Fibroblast of lung (primary cell): ENCODE results near the gene ENDOD1. TPM values are rescaled to one million over a fixed set of nuclear protein-coding genes. Genes with fewer than 3 reads are reported as not detected.

Experiments
- DNase-seq, 2 donors: peaks; one replicate each; pipeline versions ENCODE4 v3.0.0 to v3.0.0-alpha.2; 2010; ENCODE audit warnings: low read depth in 2 of 2
- H2AFZ ChIP-seq: 2 replicates; pipeline ENCODE4 v1.5.1; 2012; ENCODE audit warnings: low read length, control low read depth, inconsistent platforms
- H3K27ac ChIP-seq: 2 replicates; pipeline ENCODE4 v1.5.1; 2011; ENCODE audit warnings: low read length, control low read depth; ENCODE audit not compliant: insufficient read depth
- H3K27me3 ChIP-seq: 2 replicates; pipeline ENCODE4 v1.5.1; 2011; ENCODE audit warnings: mild to moderate bottlenecking, low read length; ENCODE audit not compliant: control insufficient read depth, insufficient read depth
- H3K36me3 ChIP-seq: 2 replicates; pipeline ENCODE4 v1.5.1; 2011; ENCODE audit warnings: low read length; ENCODE audit not compliant: control insufficient read depth, insufficient read depth
- H3K4me1 ChIP-seq: 2 replicates; pipeline ENCODE4 v1.5.1; 2011; ENCODE audit warnings: low read length; ENCODE audit not compliant: control insufficient read depth, insufficient read depth; ENCODE audit errors: extremely low read depth
- H3K4me2 ChIP-seq: 2 replicates; pipeline ENCODE4 v1.5.1; 2011; ENCODE audit warnings: low read length, control low read depth; ENCODE audit not compliant: insufficient read depth; ENCODE audit errors: extremely low read depth
- H3K4me3 ChIP-seq, 4 experiments: fragments of 200-600 bp in 1 of 4; sonication (generic) in 1 of 4; replicated peaks in 1 of 4; 2 replicates each; pipeline ENCODE4 v1.5.1; 2011 to 2016; ENCODE audit warnings: low read length in 4 of 4, low read depth in 3 of 4, mild to moderate bottlenecking in 3 of 4, control low read depth in 2 of 4, inconsistent platforms in 1 of 4, mixed read lengths in 1 of 4; ENCODE audit not compliant: insufficient read depth in 1 of 4; ENCODE audit errors: control extremely low read depth in 1 of 4
- H3K79me2 ChIP-seq: 2 replicates; pipeline ENCODE4 v1.5.1; 2012; ENCODE audit warnings: mild to moderate bottlenecking, low read length, inconsistent platforms; ENCODE audit not compliant: control insufficient read depth, insufficient read depth
- H3K9ac ChIP-seq: 2 replicates; pipeline ENCODE4 v1.5.1; 2011; ENCODE audit warnings: mild to moderate bottlenecking, low read length, control low read depth; ENCODE audit not compliant: insufficient read depth
- H3K9me3 ChIP-seq: 2 replicates; pipeline ENCODE4 v1.5.1; 2012; ENCODE audit warnings: low read depth, low read length; ENCODE audit not compliant: control insufficient read depth, insufficient read depth
- H4K20me1 ChIP-seq: 2 replicates; pipeline ENCODE4 v1.5.1; 2011; ENCODE audit warnings: low read length; ENCODE audit not compliant: control insufficient read depth, insufficient read depth; ENCODE audit errors: extremely low read depth
- CTCF ChIP-seq, 2 donors: IDR thresholded peaks in 1 of 2; conservative IDR thresholded peaks in 1 of 2; 1 replicate in 1 of 2; 2 replicates in 1 of 2; pipeline ENCODE4 v1.5.1; 2011 to 2012; ENCODE audit warnings: low read length in 2 of 2, control low read depth in 1 of 2, inconsistent platforms in 1 of 2, low read depth in 1 of 2, mild to moderate bottlenecking in 1 of 2
- EZH2 ChIP-seq: IDR thresholded peaks from 2 replicates; pipeline ENCODE4 v1.5.1; 2012; ENCODE audit warnings: low read length, control low read depth, mild to moderate bottlenecking; ENCODE audit errors: missing control alignments
- polyA plus RNA-seq, 2 donors: library from polyadenylated mRNA; depleted of rRNA in 1 of 2; stranded (reverse) in 1 of 2; unstranded in 1 of 2; fragments of >200 nt; gene quantifications; 2 replicates each; pipeline ENCODE4 v1.2.1, GENCODE V29; 2011 to 2012; ENCODE audit warnings: missing spikeins in 1 of 2
- total RNA-seq: library from RNA; depleted of rRNA; stranded (reverse); fragments of >200 nt; gene quantifications from 2 replicates; pipeline ENCODE4 v1.2.1, GENCODE V29; 2014

Gene ENDOD1
- total and polyA plus RNA-seq, 2 donors (not counting 1 experiment from before 2014, with no cell fraction given), result 33.4 to 50.8 TPM

- Histone ChIP-seq H4K20me1 (no peaks in the 10 kb centered on the region), H3K27me3 (no peaks in the 10 kb centered on the region), H3K4me2 (no peak overlapping the region), H3K9ac (no peak overlapping the region), H3K36me3 (no peaks in the 10 kb centered on the region), H2AFZ (no peak overlapping the region), H3K4me3 (no peak overlapping the region), H3K79me2 (no peaks in the 10 kb centered on the region), H3K9me3 (no peaks in the 10 kb centered on the region), H3K27ac (no peak overlapping the region), H3K4me1 (peaks cover 6% of the 10 kb centered on the region)
- no peak for DNase-seq
- TF ChIP-seq EZH2, result no peak
- TF ChIP-seq CTCF (conservative IDR thresholded peaks at IDR 0.05 in 1 of 2, IDR thresholded peaks at IDR 0.05 in 1 of 2; ENCODE audit: low read depth in 1 of 2, low read length in 2 of 2), result no peak
Observed at GRCh38 chr11:95104121-95104830, 14.6 kb downstream of the ENDOD1 start.

- H3K79me2 ChIP-seq, result no peaks in the 10 kb centered on the region
- H3K4me3 ChIP-seq, result no peak overlapping the region
- TF ChIP-seq CTCF (conservative IDR thresholded peaks at IDR 0.05 in 1 of 2, IDR thresholded peaks at IDR 0.05 in 1 of 2; ENCODE audit: low read depth in 1 of 2, low read length in 2 of 2) (no peak), EZH2 (no peak)
- H3K4me2 ChIP-seq, result no peak overlapping the region
- peaks cover 7% of the 10 kb centered on the region for H3K4me1 ChIP-seq
- no peaks in the 10 kb centered on the region for H3K27me3 ChIP-seq
- H3K27ac ChIP-seq, result no peak overlapping the region
- H3K9me3 ChIP-seq, result no peaks in the 10 kb centered on the region
- no peaks in the 10 kb centered on the region for H3K36me3 ChIP-seq
- no peak for DNase-seq
- H2AFZ ChIP-seq, result no peak overlapping the region
- H4K20me1 ChIP-seq, result no peaks in the 10 kb centered on the region
- no peak overlapping the region for H3K9ac ChIP-seq
Observed at GRCh38 chr11:95104856-95105255, 15.2 kb downstream of the ENDOD1 start.

GRCh38 chr11:95108159-95108611 is 18.5 kb downstream of the ENDOD1 start:
- TF ChIP-seq CTCF (conservative IDR thresholded peaks at IDR 0.05 in 1 of 2, IDR thresholded peaks at IDR 0.05 in 1 of 2; ENCODE audit: low read depth in 1 of 2, low read length in 2 of 2), result no peak
- TF ChIP-seq EZH2, result no peak
- Histone ChIP-seq H4K20me1 (no peaks in the 10 kb centered on the region), H3K4me2 (no peak overlapping the region), H3K4me1 (peaks cover 7% of the 10 kb centered on the region), H3K79me2 (no peaks in the 10 kb centered on the region), H3K9ac (no peak overlapping the region), H3K36me3 (no peaks in the 10 kb centered on the region), H3K9me3 (no peaks in the 10 kb centered on the region), H3K4me3 (no peak overlapping the region), H3K27ac (no peak overlapping the region), H3K27me3 (no peaks in the 10 kb centered on the region), H2AFZ (no peak overlapping the region)
- DNase-seq, result peak; percentile 29 to 87
